ENCODE data around the gene GPI. TPM values are rescaled to one million over a fixed set of nuclear protein-coding genes. Genes with fewer than 3 reads are reported as not detected.

Gene GPI
- total and polyA plus RNA-seq, 9 donors, result 70.1 to 187 (median 124) TPM

DNA sequence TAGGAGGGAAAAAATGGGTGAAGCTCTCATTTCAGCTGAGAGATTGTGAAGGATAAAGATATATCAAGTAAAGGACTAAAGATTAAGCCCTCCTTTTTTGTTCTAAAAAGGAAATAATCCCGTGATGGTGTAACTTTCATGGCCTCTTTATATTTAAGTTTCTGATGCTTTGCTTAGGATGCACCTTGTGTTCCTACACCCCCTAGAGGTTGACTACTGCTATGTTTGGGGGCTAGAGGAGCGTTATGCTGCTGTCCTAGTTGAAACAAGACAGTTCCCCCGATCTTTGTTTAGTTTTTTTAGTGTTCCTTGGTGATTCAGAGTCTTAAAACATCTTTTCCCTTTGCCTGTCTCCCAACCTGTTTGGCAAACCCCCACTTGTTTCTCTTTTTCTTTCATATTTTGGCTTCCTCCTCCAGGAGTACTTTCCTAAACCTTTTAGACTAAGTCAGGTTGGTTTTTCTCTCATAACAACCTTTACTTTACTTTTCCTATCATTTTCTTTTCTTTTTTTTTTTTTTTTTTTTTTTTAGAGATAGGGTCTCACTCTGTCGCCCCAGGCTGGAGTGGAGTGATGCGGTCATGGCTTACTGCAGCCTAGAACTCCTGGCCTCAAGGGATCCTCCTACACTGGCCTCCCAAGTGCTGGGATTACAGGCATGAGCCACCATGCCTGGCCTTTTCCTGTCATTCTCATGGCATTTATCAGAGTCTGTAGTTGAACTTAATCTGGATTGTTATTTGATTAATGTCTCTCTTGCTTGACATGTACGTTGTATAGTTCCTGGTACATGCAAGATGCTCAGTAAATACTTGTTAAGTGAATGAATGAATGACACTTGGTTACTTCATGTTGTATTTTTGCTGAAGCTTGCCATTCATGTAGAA, 66.0 kb downstream of the GPI start:
- TF ChIP-seq POLR2A (IDR thresholded peaks at IDR 0.05), result no peak
- no peak for TF ChIP-seq EP300 (IDR thresholded peaks at IDR 0.05)
- TF ChIP-seq, protein P1, sequence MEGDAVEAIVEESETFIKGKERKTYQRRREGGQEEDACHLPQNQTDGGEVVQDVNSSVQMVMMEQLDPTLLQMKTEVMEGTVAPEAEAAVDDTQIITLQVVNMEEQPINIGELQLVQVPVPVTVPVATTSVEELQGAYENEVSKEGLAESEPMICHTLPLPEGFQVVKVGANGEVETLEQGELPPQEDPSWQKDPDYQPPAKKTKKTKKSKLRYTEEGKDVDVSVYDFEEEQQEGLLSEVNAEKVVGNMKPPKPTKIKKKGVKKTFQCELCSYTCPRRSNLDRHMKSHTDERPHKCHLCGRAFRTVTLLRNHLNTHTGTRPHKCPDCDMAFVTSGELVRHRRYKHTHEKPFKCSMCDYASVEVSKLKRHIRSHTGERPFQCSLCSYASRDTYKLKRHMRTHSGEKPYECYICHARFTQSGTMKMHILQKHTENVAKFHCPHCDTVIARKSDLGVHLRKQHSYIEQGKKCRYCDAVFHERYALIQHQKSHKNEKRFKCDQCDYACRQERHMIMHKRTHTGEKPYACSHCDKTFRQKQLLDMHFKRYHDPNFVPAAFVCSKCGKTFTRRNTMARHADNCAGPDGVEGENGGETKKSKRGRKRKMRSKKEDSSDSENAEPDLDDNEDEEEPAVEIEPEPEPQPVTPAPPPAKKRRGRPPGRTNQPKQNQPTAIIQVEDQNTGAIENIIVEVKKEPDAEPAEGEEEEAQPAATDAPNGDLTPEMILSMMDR (IDR thresholded peaks at IDR 0.05), result no peak
- no peak for DNase-seq
- WGBS, 3 donors, result 30 to 40% (median 31%) methylated on average over 6 of the region's 6 CpGs
- Histone ChIP-seq H3K27me3 (no peaks in the 10 kb centered on the region), H3K4me1 (ENCODE audit: insufficient read depth) (peaks cover 14% of the 10 kb centered on the region), H3K27ac (no peak overlapping the region), H3K36me3 (no peaks in the 10 kb centered on the region), H3K4me3 (no peak overlapping the region), H3K9me3 (no peaks in the 10 kb centered on the region)
- intact Hi-C loops (cut with DNase I), result loop anchor here in 1 of 4 donors (5.0 kb wide), 1 partner anchor 51 kb away; the partner anchor contains the start of gene WTIP

DNA sequence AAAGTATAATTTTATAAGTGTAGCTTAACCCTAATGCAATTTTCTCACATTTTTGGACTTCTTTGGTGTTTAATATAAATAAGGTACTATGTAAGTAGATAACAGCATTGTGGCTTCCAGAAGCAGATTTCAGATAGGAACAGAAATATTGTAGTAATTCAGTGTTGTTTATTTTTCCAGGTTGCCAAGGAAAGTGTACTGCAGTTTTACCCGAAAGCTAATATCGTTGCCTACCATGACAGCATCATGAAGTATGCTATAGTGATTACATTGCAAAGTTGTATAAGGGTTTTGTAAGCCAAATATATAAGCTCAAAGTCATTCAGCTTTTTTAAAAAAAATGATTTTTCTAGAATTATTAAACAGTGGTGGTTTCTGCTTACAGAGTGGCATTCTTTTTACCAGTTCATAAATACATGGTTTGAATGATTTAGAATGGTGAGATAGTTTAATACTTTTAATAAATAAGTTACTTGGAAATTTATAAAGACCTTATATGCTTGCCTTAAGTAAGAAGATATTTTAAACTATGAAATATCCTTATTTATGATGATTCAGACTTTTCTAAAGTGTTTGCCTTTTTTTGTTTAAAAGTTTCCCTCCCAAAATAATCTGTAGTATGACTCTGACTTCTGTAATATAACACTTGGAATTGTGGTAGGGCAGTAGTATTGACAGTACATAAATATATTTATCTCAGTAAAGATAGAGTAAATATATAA, 66.8 kb downstream of the GPI start:
- intact Hi-C loops (cut with DNase I), result loop anchor here in 1 of 4 donors (5.0 kb wide), 1 partner anchor 50 kb away; the partner anchor contains the start of gene WTIP

DNA sequence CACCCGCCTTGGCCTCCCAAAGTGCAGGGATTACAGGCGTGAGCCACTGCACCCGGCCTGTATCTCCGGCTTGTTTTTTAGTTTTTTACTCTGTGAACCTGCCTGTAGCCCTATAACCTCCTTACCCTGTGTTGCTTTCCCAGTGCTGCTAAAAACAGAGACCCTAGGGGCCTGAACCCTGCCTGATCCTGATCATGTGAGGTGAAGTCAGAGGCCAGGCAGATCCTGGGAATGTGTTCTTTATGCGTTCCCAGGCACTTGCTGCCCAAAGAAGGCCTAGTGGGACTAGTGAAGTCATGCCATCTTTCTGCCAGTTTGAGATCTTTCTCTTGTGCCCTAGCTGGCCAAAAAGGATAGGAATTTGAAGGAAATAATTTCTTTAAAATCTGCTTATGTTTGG, 67.8 kb downstream of the GPI start:
- Histone ChIP-seq H3K4me3 (no peak overlapping the region), H3K9me3 (no peaks in the 10 kb centered on the region), H3K27me3 (no peaks in the 10 kb centered on the region), H3K36me3 (no peaks in the 10 kb centered on the region), H3K27ac (peak overlapping the region in 1 of 2 donors; percentile 35), H3K4me1 (ENCODE audit: insufficient read depth) (peaks cover 12% of the 10 kb centered on the region)
- WGBS, 3 donors, result 31 to 51% (median 43%) methylated on average over 5 of the region's 5 CpGs
- intact Hi-C loops (cut with DNase I), result loop anchor here in 1 of 4 donors (5.0 kb wide), 1 partner anchor 50 kb away; the partner anchor contains the start of gene WTIP
- no peak for TF ChIP-seq EP300 (IDR thresholded peaks at IDR 0.05)
- no peak for TF ChIP-seq POLR2A (IDR thresholded peaks at IDR 0.05)
- TF ChIP-seq, protein P1 (IDR thresholded peaks at IDR 0.05), result no peak
- peak in 2 of 5 donors; percentile 17 to 47 for DNase-seq

More for the DNA sequence above, 66.8 kb downstream of the GPI start:
- peaks cover 14% of the 10 kb centered on the region for H3K4me1 ChIP-seq (ENCODE audit: insufficient read depth)
- H3K27ac ChIP-seq, result peak overlapping the region in 1 of 2 donors; percentile 35
- H3K9me3 ChIP-seq, result no peaks in the 10 kb centered on the region
- H3K36me3 ChIP-seq, result no peaks in the 10 kb centered on the region
- TF ChIP-seq EP300 (IDR thresholded peaks at IDR 0.05) (no peak), POLR2A (IDR thresholded peaks at IDR 0.05) (no peak)
- TF ChIP-seq, protein P1 (IDR thresholded peaks at IDR 0.05), result no peak
- no peak for DNase-seq
- 30 to 44% (median 36%) methylated on average over 2 of the region's 2 CpGs for WGBS, 3 donors
- H3K27me3 ChIP-seq, result no peaks in the 10 kb centered on the region
- H3K4me3 ChIP-seq, result no peak overlapping the region

DNA sequence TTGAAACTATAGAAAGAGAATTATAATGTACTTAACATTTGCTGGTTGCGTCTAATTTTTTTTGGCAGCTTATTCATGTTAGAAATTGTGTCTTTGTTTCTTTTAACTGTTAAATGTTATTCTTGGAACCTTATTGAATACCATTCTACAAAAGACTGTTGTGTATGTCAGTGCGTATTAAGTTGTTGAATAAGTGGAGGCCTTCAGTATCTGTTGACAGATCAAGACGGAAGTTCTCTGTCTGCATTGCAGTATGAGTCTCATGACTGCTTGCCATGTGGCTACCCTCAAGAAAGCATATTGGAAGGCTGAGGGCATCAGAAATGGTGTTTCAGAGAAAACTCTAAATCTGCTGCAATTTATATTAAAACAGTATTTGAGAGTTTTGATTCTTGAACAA, 71.7 kb downstream of the GPI start:
- 72 to 75% (median 74%) methylated on average over 3 of the region's 3 CpGs for WGBS, 3 donors
- TF ChIP-seq, protein P1 (IDR thresholded peaks at IDR 0.05), result no peak
- TF ChIP-seq EP300 (IDR thresholded peaks at IDR 0.05), result no peak
- no peak for TF ChIP-seq POLR2A (IDR thresholded peaks at IDR 0.05)
- H3K36me3 ChIP-seq, result no peaks in the 10 kb centered on the region

More for the DNA sequence above, 71.7 kb downstream of the GPI start:
- H3K9me3 ChIP-seq, result no peaks in the 10 kb centered on the region
- H3K27me3 ChIP-seq, result no peaks in the 10 kb centered on the region
- no peak overlapping the region for H3K4me3 ChIP-seq
- intact Hi-C loops (cut with DNase I), result no loop called here
- H3K4me1 ChIP-seq (ENCODE audit: insufficient read depth), result peaks cover 4% of the 10 kb centered on the region
- H3K27ac ChIP-seq, result no peak overlapping the region
- no peak for DNase-seq

Measured in ovary (tissue), 9 donors.